Activated CD8-positive, alpha-beta T cell treated with anti-CD3 and anti-CD28 coated beads, Interleukin-2, amount 10 ng/mL, durations not matched to agents 7 days and 5 days (primary cell): ENCODE data around the gene LHFPL2. TPM values are rescaled to one million over a fixed set of nuclear protein-coding genes. Genes with fewer than 3 reads are reported as not detected.

ENCODE experiments used
- ATAC-seq: fragments of 150-1000 bp; cut with Tn5 transposase; one replicate; pipeline ENCODE4 v1.10.0; 2021; ENCODE audit warnings: moderate library complexity
- CTCF ChIA-PET: fragments of 350-600 bp; sonication (Branson Sonifier 250); formaldehyde crosslinking; loops from one replicate; lab custom pipeline; 2021; ENCODE audit warnings: antibody characterized with exemption; lab: Charles Lee
- POLR2A ChIA-PET: fragments of 350-600 bp; sonication (Branson Sonifier 250); formaldehyde crosslinking; loops from one replicate; lab custom pipeline; 2021; ENCODE audit warnings: antibody characterized with exemption; lab: Charles Lee
- DNase-seq: peaks from one replicate; pipeline ENCODE4 v3.0.0-alpha.2; 2020
- H3K27ac Mint-ChIP-seq: one replicate; pipeline ENCODE4 v1.8.0; 2021; ENCODE audit warnings: mild to moderate bottlenecking, mixed read lengths
- H3K27me3 Mint-ChIP-seq: one replicate; pipeline ENCODE4 v1.8.0; 2021; ENCODE audit warnings: low read depth, mixed read lengths
- H3K36me3 Mint-ChIP-seq: one replicate; pipeline ENCODE4 v1.8.0; 2021; ENCODE audit warnings: low read depth, mixed read lengths
- H3K4me1 Mint-ChIP-seq: one replicate; pipeline ENCODE4 v1.8.0; 2021; ENCODE audit warnings: low read depth, mixed read lengths
- H3K4me3 Mint-ChIP-seq: one replicate; pipeline ENCODE4 v1.8.0; 2021; ENCODE audit warnings: mild to moderate bottlenecking, mixed read lengths
- H3K9me3 Mint-ChIP-seq: one replicate; pipeline ENCODE4 v1.8.0; 2022; ENCODE audit warnings: mixed read lengths; ENCODE audit not compliant: insufficient read depth
- total RNA-seq, 2 experiments: library from RNA; stranded (reverse); gene quantifications; one replicate each; pipeline ENCODE4 v1.2.3, GENCODE V29; 2021

The LHFPL2 gene
- total RNA-seq, 2 experiments from 2014 or later, result 0.34 TPM; not detected in 1

GRCh38 chr5:78505860-78506259 is 142.7 kb downstream of the LHFPL2 start:
- Mint-ChIP-seq H3K4me1 (peaks cover 14% of the 10 kb centered on the region), H3K36me3 (no peaks in the 10 kb centered on the region), H3K27me3 (peaks cover 52% of the 10 kb centered on the region), H3K9me3 (no peaks in the 10 kb centered on the region), H3K27ac (no peak overlapping the region), H3K4me3 (no peak overlapping the region)
- CTCF ChIA-PET, result no interaction called here
- POLR2A ChIA-PET, result no interaction called here
- ATAC-seq (no peak), DNase-seq (no peak)

DNA sequence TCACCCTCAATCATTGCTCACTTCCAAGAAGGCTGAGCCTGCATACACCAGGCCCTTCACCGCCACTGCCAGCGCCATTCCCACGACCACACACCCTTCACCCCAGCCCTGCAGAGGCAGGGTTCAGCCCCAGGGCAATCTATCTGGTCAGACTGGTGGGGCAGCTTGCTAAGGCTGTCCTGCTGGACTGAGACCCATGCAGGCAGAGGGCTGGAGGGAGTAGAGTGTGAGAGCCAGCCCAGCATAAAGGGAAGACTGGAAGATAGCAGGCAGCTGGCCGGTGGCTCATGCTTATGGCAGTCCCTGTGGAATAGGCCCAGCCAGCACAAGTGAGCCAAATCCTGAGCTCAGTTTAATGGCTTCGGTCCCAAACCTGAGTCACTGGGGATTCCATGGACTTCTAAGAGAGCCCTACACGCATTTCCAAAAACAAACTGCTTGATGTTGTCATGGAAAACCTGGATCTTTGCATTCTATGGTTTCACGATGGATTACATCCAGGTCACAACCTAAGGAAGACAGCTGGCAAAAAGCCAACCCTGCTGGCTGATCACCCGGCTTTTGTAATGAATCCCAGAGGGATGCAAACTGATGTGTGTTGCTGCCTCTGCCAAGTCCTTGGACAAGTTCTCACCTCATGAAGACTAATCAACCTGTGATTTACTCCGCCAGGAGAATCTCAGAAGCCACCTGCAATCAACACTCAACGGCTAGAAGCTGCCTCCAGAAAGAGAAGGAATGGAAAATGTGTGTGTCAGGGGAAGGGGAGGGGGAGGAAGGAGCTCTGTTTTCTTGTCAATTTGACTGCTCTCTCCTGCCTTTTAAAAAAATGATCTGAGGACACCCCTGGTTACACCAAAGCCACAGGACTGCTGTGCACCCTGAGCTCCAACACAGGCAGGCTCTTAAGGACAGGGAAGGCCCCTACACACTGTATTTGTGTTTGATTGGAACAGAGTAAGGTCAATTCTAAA is 143.6 kb downstream of the LHFPL2 start:
- DNase-seq (no peak), ATAC-seq (no peak)
- Mint-ChIP-seq H3K27ac (no peak overlapping the region), H3K9me3 (no peaks in the 10 kb centered on the region), H3K4me1 (peaks cover 11% of the 10 kb centered on the region), H3K36me3 (no peaks in the 10 kb centered on the region), H3K27me3 (peaks cover 50% of the 10 kb centered on the region), H3K4me3 (no peak overlapping the region)
- POLR2A ChIA-PET, result no interaction called here
- CTCF ChIA-PET, result no interaction called here

DNA sequence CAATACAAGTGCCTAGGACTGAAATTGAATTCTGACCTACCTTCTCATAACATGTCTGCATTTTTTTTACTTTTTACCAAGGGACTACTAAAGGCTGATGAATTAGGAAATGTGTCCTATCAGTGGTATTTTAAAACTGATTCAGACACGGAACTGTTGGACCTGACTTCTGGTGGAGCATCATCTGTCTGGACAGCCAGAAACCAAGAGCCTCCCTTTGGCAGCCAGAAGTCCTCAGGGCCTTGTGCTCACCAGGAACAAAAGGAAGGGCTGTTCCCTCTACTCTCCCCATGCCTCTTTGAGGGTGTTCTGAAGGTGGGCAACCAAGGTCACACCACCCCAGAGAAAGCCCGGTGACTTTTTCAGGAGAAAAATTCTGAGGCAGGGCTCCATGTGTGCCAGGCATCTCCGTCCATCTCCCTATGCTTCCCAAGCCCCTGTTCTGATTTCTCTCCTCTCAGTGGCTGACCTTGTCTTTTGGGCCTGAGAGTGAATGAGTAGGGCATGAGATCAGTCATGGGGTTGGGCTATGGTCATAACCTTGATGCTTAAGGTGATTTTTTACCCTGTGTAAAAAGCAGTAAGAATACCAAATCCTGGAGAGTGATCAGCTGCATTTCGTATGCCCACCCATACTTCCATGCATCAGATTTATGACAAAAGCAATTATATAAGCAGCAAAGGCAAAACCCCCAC is 144.5 kb downstream of the LHFPL2 start:
- Mint-ChIP-seq H3K9me3 (no peaks in the 10 kb centered on the region), H3K4me1 (peaks cover 4% of the 10 kb centered on the region), H3K27me3 (peaks cover 54% of the 10 kb centered on the region), H3K4me3 (no peak overlapping the region), H3K36me3 (no peaks in the 10 kb centered on the region), H3K27ac (no peak overlapping the region)
- no peak for ATAC-seq
- POLR2A ChIA-PET, result no interaction called here
- CTCF ChIA-PET, result no interaction called here
- DNase-seq, result no peak

DNA sequence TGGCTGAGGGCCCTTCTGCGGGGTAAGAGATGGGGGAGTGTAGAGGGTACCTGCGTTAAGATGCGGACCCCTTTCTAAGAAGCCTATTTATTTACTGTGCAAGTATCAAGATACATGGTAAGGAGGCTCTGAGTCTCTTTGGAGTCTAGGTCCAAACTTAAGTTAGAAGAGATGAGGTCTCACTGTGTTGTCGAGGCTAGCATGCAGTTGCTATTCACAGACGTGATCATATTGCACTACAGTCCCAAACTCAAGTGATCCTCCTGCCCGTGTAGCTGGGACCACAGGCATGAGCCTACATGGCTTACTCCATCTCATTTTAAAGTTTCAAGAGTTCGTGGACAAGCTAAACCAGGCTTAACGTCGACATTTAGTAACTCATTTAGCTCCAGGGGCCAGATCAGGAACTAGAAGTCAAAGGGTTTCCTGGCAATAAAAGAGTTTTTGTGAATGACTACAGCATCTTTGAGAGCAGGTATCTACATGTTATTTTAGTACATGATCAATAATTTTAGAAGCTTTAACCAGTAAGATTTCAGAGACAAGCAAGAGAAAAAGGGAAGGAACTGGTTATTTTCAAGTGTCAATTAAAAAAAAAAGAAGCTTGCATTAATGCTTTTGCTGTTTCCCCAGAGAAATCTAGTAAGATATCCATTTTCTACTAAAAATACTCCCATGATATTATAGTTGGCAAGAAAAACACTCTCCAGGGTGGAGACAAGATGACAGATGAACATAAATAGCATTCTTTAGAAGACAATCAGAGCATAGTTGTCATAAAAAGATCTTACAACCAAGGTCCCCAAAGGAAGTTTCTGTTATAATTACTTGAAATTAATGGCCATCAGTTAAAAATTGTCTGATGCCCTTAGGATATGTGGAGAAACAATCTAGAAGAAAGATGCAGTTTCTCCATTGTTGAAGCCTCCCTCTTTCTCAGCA is 146.9 kb downstream of the LHFPL2 start:
- Mint-ChIP-seq H3K9me3 (no peaks in the 10 kb centered on the region), H3K4me3 (no peak overlapping the region), H3K27ac (no peak overlapping the region), H3K36me3 (no peaks in the 10 kb centered on the region), H3K4me1 (no peaks in the 10 kb centered on the region), H3K27me3 (peaks cover 49% of the 10 kb centered on the region)
- ATAC-seq (no peak), DNase-seq (no peak)
- ChIA-PET POLR2A (no interaction called here), CTCF (interaction anchor here (0.9 to 1.7 kb wide), 3 partner anchors 10 to 34 kb away, joined by 3 to 8 read pairs (median 3); no protein-coding TSS in a partner anchor)

GRCh38 chr5:78500871-78501270 is 147.7 kb downstream of the LHFPL2 start:
- CTCF ChIA-PET, result no interaction called here
- Mint-ChIP-seq H3K36me3 (no peaks in the 10 kb centered on the region), H3K4me1 (no peaks in the 10 kb centered on the region), H3K27ac (no peak overlapping the region), H3K9me3 (no peaks in the 10 kb centered on the region), H3K27me3 (peaks cover 45% of the 10 kb centered on the region), H3K4me3 (no peak overlapping the region)
- DNase-seq (no peak), ATAC-seq (no peak)
- POLR2A ChIA-PET, result no interaction called here

- H3K9me3 Mint-ChIP-seq, result no peaks in the 10 kb centered on the region
- H3K4me3 Mint-ChIP-seq, result no peak overlapping the region
- ATAC-seq, result no peak
- DNase-seq, result no peak
- no peak overlapping the region for H3K27ac Mint-ChIP-seq
- H3K4me1 Mint-ChIP-seq, result no peaks in the 10 kb centered on the region
- ChIA-PET CTCF (no interaction called here), POLR2A (no interaction called here)
- peaks cover 40% of the 10 kb centered on the region for H3K27me3 Mint-ChIP-seq
- H3K36me3 Mint-ChIP-seq, result no peaks in the 10 kb centered on the region
These were observed 148.5 kb downstream of the LHFPL2 start for GRCh38 chr5:78500028-78500427.

DNA sequence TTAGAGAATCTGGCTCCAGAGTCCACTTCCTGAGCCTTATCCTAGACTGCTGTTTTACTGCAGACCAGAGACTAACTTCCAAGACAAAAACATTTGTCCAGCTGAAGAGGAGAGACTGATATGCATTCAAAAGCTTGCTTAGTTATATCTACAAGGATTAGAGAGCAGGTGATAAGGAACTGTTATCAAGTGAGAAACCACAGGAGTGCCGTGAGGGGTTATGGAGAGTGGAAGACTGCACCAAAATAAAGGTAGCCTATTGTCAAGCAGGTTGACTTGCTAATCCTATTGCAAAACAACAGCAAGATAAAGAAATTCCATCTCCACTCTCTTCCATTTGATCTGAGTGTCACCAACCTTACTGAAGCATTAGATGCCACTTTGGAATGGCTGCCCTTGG is 149.1 kb downstream of the LHFPL2 start:
- ChIA-PET CTCF (no interaction called here), POLR2A (no interaction called here)
- Mint-ChIP-seq H3K36me3 (no peaks in the 10 kb centered on the region), H3K27ac (no peak overlapping the region), H3K4me3 (no peak overlapping the region), H3K4me1 (no peaks in the 10 kb centered on the region), H3K9me3 (no peaks in the 10 kb centered on the region), H3K27me3 (peaks cover 40% of the 10 kb centered on the region)
- no peak for ATAC-seq
- DNase-seq, result no peak

GRCh38 chr5:78497573-78498533 is 150.7 kb downstream of the LHFPL2 start:
- Mint-ChIP-seq H3K4me3 (no peak overlapping the region), H3K36me3 (no peaks in the 10 kb centered on the region)

DNA sequence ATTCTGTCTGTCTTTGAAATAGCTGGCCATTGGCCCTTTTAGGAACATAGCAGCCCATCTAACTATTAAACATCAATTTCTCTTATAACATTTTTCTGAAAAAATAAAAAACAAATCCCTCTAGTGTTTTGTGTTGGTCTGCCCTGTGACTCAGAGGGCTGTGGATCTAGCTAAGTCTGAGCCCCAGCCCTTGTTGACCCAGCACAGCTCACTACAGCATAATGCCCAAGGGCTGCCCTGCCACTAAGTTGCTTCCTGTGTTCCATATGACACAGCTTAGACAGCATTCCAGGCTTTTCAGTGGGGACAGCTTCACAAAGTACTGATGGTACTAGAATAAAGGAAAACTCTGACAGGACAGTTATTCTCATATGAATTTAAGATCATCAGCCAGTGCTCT is 152.2 kb downstream of the LHFPL2 start:
- no peak for DNase-seq
- Mint-ChIP-seq H3K27me3 (peaks cover 32% of the 10 kb centered on the region), H3K9me3 (no peaks in the 10 kb centered on the region), H3K4me3 (no peak overlapping the region), H3K4me1 (no peaks in the 10 kb centered on the region), H3K27ac (no peak overlapping the region), H3K36me3 (no peaks in the 10 kb centered on the region)
- POLR2A ChIA-PET, result no interaction called here
- CTCF ChIA-PET, result interaction anchor here (0.7 kb wide), 1 partner anchor 29 kb away, joined by 3 read pairs; no protein-coding TSS in a partner anchor
- ATAC-seq, result no peak

More at GRCh38 chr5:78497573-78498533, 150.7 kb downstream of the LHFPL2 start:
- H3K4me1 Mint-ChIP-seq, result no peaks in the 10 kb centered on the region
- H3K27ac Mint-ChIP-seq, result no peak overlapping the region
- peaks cover 40% of the 10 kb centered on the region for H3K27me3 Mint-ChIP-seq
- POLR2A ChIA-PET, result no interaction called here
- DNase-seq (peak; percentile 8), ATAC-seq (no peak)
- H3K9me3 Mint-ChIP-seq, result no peaks in the 10 kb centered on the region
- CTCF ChIA-PET, result no interaction called here

DNA sequence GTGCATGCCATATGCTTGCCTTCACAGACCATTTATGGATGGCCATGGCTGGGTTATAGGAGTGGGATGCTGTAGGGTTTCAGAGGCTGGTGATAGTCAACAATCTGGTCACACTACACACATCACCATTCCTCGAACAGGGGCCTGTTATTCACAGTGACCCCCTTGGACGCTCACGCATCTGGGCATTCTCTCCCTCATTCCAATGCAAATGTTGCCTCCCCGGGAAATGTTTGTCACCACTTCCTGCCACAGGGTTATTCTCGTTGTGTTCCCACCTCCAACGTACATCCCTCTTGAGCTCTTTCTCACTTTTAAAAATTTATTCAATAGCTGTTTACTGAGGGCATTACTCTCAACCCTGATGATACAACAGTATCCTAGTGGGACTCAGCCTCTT is 152.8 kb downstream of the LHFPL2 start:
- peaks cover 28% of the 10 kb centered on the region for H3K27me3 Mint-ChIP-seq
- no peaks in the 10 kb centered on the region for H3K36me3 Mint-ChIP-seq
- H3K4me3 Mint-ChIP-seq, result no peak overlapping the region
- ATAC-seq (no peak), DNase-seq (no peak)
- ChIA-PET CTCF (interaction anchor here (0.7 kb wide), 1 partner anchor 28 kb away, joined by 3 read pairs; no protein-coding TSS in a partner anchor), POLR2A (no interaction called here)
- no peaks in the 10 kb centered on the region for H3K9me3 Mint-ChIP-seq
- no peak overlapping the region for H3K27ac Mint-ChIP-seq
- H3K4me1 Mint-ChIP-seq, result no peaks in the 10 kb centered on the region
